ENCODE data around the gene PTPDC1. TPM values are rescaled to one million over a fixed set of nuclear protein-coding genes. Genes with fewer than 3 reads are reported as not detected.

PTPDC1 gene
- total and polyA plus RNA-seq, 2 of the 8 experiments (the other 6 are each of a cell fraction or from before 2014, with no cell fraction given): 4.1 to 7.3 TPM

DNA sequence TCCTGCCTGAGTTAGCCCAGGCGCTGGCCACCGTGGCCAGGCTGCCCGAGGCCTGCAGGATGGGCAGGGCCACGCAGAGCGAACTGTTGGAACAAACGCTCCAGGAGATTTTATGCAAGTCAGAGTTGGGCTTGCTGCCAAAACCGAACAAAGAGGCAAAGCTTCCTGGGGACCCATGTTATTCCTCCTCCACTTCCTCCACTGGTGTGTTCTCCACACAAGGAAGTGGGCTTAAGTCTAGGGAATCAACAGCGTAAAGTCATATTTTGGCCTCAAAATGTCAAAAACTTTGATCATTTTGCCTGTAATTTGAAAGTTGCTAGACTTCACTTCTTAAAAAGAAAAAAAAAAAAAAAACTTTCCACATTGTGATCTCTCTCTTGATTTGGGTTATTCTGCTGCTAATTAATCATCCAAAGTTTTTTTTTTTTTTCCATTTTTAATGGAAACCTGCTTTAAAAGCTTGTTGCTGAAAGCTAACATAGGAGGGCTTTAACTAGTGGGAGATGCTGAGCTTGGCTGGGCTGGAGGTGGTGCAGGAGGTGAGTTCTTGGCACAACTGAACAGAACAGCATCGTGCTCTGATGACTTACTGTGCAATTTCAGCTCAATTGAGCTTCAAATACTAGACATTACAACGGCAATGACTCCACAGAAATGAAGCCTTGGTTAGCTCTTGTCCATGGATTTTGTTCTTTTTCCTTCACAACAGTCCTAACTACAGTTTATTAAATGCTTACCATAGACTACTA lies 73.0 kb downstream of the PTPDC1 start (continued):
- TF ChIP-seq SIN3A (conservative IDR thresholded peaks at IDR 0.05 in 1 of 2, IDR thresholded peaks at IDR 0.05 in 1 of 2; ENCODE audit: low read depth in 1 of 2, low read length in 2 of 2) (no peak), POLR2AphosphoS5 (IDR thresholded peaks at IDR 0.05; ENCODE audit: low read depth, low read length) (no peak), MAFK (IDR thresholded peaks at IDR 0.05; ENCODE audit: low read depth, low read length) (no peak)

Other genes starting within 250 kb of the PTPDC1 start
- 2.1 and 2.6 TPM in 2 replicates for gene BARX1, start 129.1 kb upstream of the PTPDC1 start, total RNA-seq (2021; fragmentation: NEBNext Ultra II Directional; extraction: Animal tissue kit (Norgen Biotek cat#: 25700))
- 0.79 and 1.3 TPM in 2 replicates for gene BARX1, start 129.1 kb upstream of the PTPDC1 start, polyA plus RNA-seq (2011; rRNA removed)
- 5.2 and 7.0 TPM in 2 replicates for gene ZNF169, start 174.8 kb downstream of the PTPDC1 start, total RNA-seq (2021; fragmentation: NEBNext Ultra II Directional; extraction: Animal tissue kit (Norgen Biotek cat#: 25700))
- 6.7 and 9.0 TPM in 2 replicates for gene ZNF169, start 174.8 kb downstream of the PTPDC1 start, polyA plus RNA-seq (2011; rRNA removed)
- 0.19 TPM in 1 of 2 replicates, not detected in the other for gene NUTM2F, start 244.2 kb downstream of the PTPDC1 start, total RNA-seq (2021; fragmentation: NEBNext Ultra II Directional; extraction: Animal tissue kit (Norgen Biotek cat#: 25700))
- 0.06 and 0.28 TPM in 2 replicates for gene NUTM2F, start 244.2 kb downstream of the PTPDC1 start, polyA plus RNA-seq (2011; rRNA removed)